AG04450 (cell line): Measurements from ENCODE around the gene KMT2A. TPM values are rescaled to one million over a fixed set of nuclear protein-coding genes. Genes with fewer than 3 reads are reported as not detected.

ENCODE experiments used
- CTCF ChIA-PET: fragments of 300-600, 350-600 bp; formaldehyde crosslinking; extraction: SDS; loops from one replicate; lab custom pipeline; 2022; ENCODE audit warnings: antibody characterized with exemption, inconsistent platforms; lab: Charles Lee
- POLR2A ChIA-PET: fragments of 350-600 bp; formaldehyde crosslinking; extraction: SDS; loops from one replicate; lab custom pipeline; 2021; ENCODE audit warnings: antibody characterized with exemption, inconsistent platforms; lab: Yijun Ruan, JAX
- DNase-seq: peaks from one replicate; pipeline ENCODE4 v3.0.0-alpha.2; 2011; ENCODE audit warnings: low read depth, low spot score
- H3K27ac ChIP-seq: one replicate; pipeline ENCODE4 v1.5.1; 2012; ENCODE audit warnings: low read depth, low read length, control low read depth
- H3K27me3 ChIP-seq: one replicate; pipeline ENCODE4 v1.6.0; 2012; ENCODE audit warnings: low read length; ENCODE audit not compliant: control insufficient read depth, insufficient read depth
- H3K4me3 ChIP-seq: 2 replicates; pipeline ENCODE4 v1.5.1; 2011; ENCODE audit warnings: mild to moderate bottlenecking, low read depth, low read length, control low read depth
- H3K9me3 ChIP-seq: 2 replicates; pipeline ENCODE4 v1.5.1; 2012; ENCODE audit warnings: low read length; ENCODE audit not compliant: control insufficient read depth, insufficient read depth
- polyA plus RNA-seq: library from polyadenylated mRNA; depleted of rRNA; stranded (reverse); fragments of >200 nt; gene quantifications from 2 replicates; pipeline ENCODE4 v1.2.3, GENCODE V29; 2011; rRNA removed
- TF ChIP-seq, protein P1 (sequence below): IDR thresholded peaks from 2 replicates; pipeline ENCODE4 v1.5.1; 2011; ENCODE audit warnings: low read depth, low read length, control low read depth, inconsistent platforms

KMT2A gene
- polyA plus RNA-seq, 1 experiment, result 23.6 TPM

DNA sequence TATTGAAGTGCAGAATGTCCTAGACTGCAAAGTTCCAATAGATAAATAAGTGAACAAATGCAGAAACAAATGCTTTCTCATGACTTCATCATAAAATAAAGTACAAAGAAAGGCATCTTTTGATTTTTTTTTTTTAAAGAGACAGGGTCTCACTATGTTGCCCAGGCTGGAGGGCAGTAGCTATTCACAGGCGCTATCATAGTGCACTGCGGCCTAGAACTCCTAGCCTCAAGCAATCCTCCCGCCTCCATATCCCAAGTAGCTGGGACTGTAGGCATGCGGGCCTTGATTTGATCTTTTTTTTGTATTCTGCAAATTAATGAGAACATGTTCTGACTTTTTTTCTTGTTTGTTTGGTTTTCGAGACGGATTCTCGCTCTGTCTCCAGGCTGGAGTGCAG, 138.3 kb downstream of the KMT2A start:
- POLR2A ChIA-PET, result interaction anchor here (1.1 kb wide), 1 partner anchor 33 kb away, joined by 5 read pairs; the partner anchor contains the start of gene PHLDB1
- Histone ChIP-seq H3K27me3 (no peaks in the 10 kb centered on the region), H3K4me3 (peak overlapping the region; percentile 94), H3K27ac (no peak overlapping the region), H3K9me3 (peaks cover 4% of the 10 kb centered on the region; the same call in 1 of the 2 replicates)
- DNase-seq, result no peak
- TF ChIP-seq, protein P1, sequence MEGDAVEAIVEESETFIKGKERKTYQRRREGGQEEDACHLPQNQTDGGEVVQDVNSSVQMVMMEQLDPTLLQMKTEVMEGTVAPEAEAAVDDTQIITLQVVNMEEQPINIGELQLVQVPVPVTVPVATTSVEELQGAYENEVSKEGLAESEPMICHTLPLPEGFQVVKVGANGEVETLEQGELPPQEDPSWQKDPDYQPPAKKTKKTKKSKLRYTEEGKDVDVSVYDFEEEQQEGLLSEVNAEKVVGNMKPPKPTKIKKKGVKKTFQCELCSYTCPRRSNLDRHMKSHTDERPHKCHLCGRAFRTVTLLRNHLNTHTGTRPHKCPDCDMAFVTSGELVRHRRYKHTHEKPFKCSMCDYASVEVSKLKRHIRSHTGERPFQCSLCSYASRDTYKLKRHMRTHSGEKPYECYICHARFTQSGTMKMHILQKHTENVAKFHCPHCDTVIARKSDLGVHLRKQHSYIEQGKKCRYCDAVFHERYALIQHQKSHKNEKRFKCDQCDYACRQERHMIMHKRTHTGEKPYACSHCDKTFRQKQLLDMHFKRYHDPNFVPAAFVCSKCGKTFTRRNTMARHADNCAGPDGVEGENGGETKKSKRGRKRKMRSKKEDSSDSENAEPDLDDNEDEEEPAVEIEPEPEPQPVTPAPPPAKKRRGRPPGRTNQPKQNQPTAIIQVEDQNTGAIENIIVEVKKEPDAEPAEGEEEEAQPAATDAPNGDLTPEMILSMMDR, result no peak
- CTCF ChIA-PET, result interaction anchor here (0.6 kb wide), 1 partner anchor 20 kb away, joined by 6 read pairs; no protein-coding TSS in a partner anchor

Other genes with a start within 250 kb of the KMT2A start
- gene JAML, start 211.5 kb upstream of the KMT2A start, polyA plus RNA-seq, result not detected in 2 replicates
- gene MPZL3, start 184.1 kb upstream of the KMT2A start, polyA plus RNA-seq, result 0.06 and 0.07 TPM in 2 replicates
- not detected in 2 replicates for gene MPZL2, start 172.2 kb upstream of the KMT2A start, polyA plus RNA-seq
- not detected in 2 replicates for gene CD3E, start 131.8 kb upstream of the KMT2A start, polyA plus RNA-seq
- not detected in 2 replicates for gene CD3D, start 93.8 kb upstream of the KMT2A start, polyA plus RNA-seq
- not detected in 2 replicates for gene CD3G, start 92.1 kb upstream of the KMT2A start, polyA plus RNA-seq
- gene UBE4A, start 76.9 kb upstream of the KMT2A start, polyA plus RNA-seq, result 32.0 and 33.7 TPM in 2 replicates
- 346 and 423 TPM in 2 replicates for gene ATP5MG, start 34.9 kb upstream of the KMT2A start, polyA plus RNA-seq
- gene TTC36, start 91.0 kb downstream of the KMT2A start, polyA plus RNA-seq, result not detected in 2 replicates
- gene TMEM25, start 94.7 kb downstream of the KMT2A start, polyA plus RNA-seq, result 22.5 and 26.1 TPM in 2 replicates
- 40.8 and 57.2 TPM in 2 replicates for gene IFT46, start 129.4 kb downstream of the KMT2A start, polyA plus RNA-seq
- 303 and 387 TPM in 2 replicates for gene ARCN1, start 135.9 kb downstream of the KMT2A start, polyA plus RNA-seq
- gene PHLDB1, start 171.1 kb downstream of the KMT2A start, polyA plus RNA-seq, result 83.0 and 97.6 TPM in 2 replicates
- not detected in 2 replicates for gene TREH, start 243.2 kb downstream of the KMT2A start, polyA plus RNA-seq